GM23338 (cell line): ENCODE results near the gene MFRP. TPM values are rescaled to one million over a fixed set of nuclear protein-coding genes. Genes with fewer than 3 reads are reported as not detected.

Experiments used
- ATAC-seq: fragments of 200-7000 bp; cut with Tn5 transposase; 3 replicates; pipeline ENCODE4 v1.9.1; 2020
- DNase-seq: peaks from one replicate; pipeline ENCODE4 v3.0.0-alpha.2; 2015; ENCODE audit warnings: low spot score
- H2AFZ ChIP-seq: fragments of 200-600 bp; sonication (generic); 2 replicates; pipeline ENCODE4 v1.8.0; 2016; ENCODE audit warnings: antibody characterized with exemption, mild to moderate bottlenecking, moderate library complexity
- H3F3A ChIP-seq: fragments of 200-600 bp; sonication (generic); replicated peaks from 2 replicates; pipeline ENCODE4 v1.8.0; 2017; ENCODE audit warnings: antibody characterized with exemption, mixed run types, low read depth
- H3K27ac ChIP-seq: fragments of 200-600 bp; sonication (generic); 2 replicates; pipeline ENCODE4 v1.6.1; 2016; ENCODE audit warnings: low read depth
- H3K27me3 ChIP-seq: fragments of 200-600 bp; sonication (generic); 2 replicates; pipeline ENCODE4 v1.8.0; 2016; ENCODE audit warnings: mild to moderate bottlenecking, mixed run types, moderate library complexity; ENCODE audit not compliant: insufficient read depth
- H3K36me3 ChIP-seq: fragments of 200-600 bp; sonication (generic); 2 replicates; pipeline ENCODE4 v1.8.0; 2016; ENCODE audit warnings: mild to moderate bottlenecking; ENCODE audit not compliant: insufficient read depth
- H3K4me1 ChIP-seq: fragments of 200-600 bp; sonication (generic); 2 replicates; pipeline ENCODE4 v1.8.0; 2016; ENCODE audit warnings: mild to moderate bottlenecking, moderate library complexity; ENCODE audit not compliant: insufficient read depth
- H3K4me2 ChIP-seq: fragments of 200-600 bp; sonication (generic); 2 replicates; pipeline ENCODE4 v1.7.1; 2017; ENCODE audit warnings: mixed run types
- H3K4me3 ChIP-seq: fragments of 200-600 bp; sonication (generic); 2 replicates; pipeline ENCODE4 v1.6.1; 2016; ENCODE audit warnings: mixed run types
- H3K79me2 ChIP-seq: fragments of 200-600 bp; sonication (generic); replicated peaks from 2 replicates; pipeline ENCODE4 v1.8.0; 2017; ENCODE audit warnings: mild to moderate bottlenecking; ENCODE audit not compliant: insufficient read depth
- H3K9me2 ChIP-seq: fragments of 200-600 bp; sonication (generic); 2 replicates; pipeline ENCODE4 v1.8.0; 2017; ENCODE audit not compliant: insufficient read depth
- H4K20me1 ChIP-seq: fragments of 200-600 bp; sonication (generic); replicated peaks from 2 replicates; pipeline ENCODE4 v1.8.0; 2017; ENCODE audit warnings: mild to moderate bottlenecking; ENCODE audit not compliant: insufficient read depth
- H3K27ac Mint-ChIP-seq: 2 replicates; pipeline ENCODE4 v1.8.0; 2020; ENCODE audit warnings: inconsistent platforms, mild to moderate bottlenecking, moderate library complexity, mixed read lengths
- H3K27me3 Mint-ChIP-seq: 3 replicates; pipeline ENCODE4 v1.8.0; 2022; ENCODE audit warnings: low read depth, mild to moderate bottlenecking, moderate library complexity, mixed read lengths, inconsistent platforms; ENCODE audit not compliant: insufficient read depth, poor library complexity
- H3K36me3 Mint-ChIP-seq: 3 replicates; pipeline ENCODE4 v1.8.0; 2021; ENCODE audit warnings: low read depth, mild to moderate bottlenecking, inconsistent platforms, moderate library complexity, mixed read lengths
- H3K4me1 Mint-ChIP-seq: 3 replicates; pipeline ENCODE4 v1.8.0; 2020; ENCODE audit warnings: mild to moderate bottlenecking, inconsistent platforms, mixed read lengths
- H3K4me3 Mint-ChIP-seq: 3 replicates; pipeline ENCODE4 v1.8.0; 2021; ENCODE audit warnings: moderate library complexity, mild to moderate bottlenecking, inconsistent platforms, mixed read lengths
- H3K9me3 Mint-ChIP-seq: 3 replicates; pipeline ENCODE4 v1.8.0; 2020; ENCODE audit warnings: moderate library complexity, mild to moderate bottlenecking, inconsistent platforms, mixed read lengths
- CREB1 ChIP-seq: fragments of 250-450 bp; sonication (Bioruptor Pico); IDR thresholded peaks from 2 replicates; pipeline ENCODE4 v1.5.0; 2020; ENCODE audit warnings: low read depth, mild to moderate bottlenecking, moderate library complexity
- CTCF ChIP-seq, 2 experiments: fragments of 200-600 bp in 1 of 2; sonication (generic) in 1 of 2; conservative IDR thresholded peaks; 2 replicates each; pipeline versions ENCODE4 v1.5.1 to v1.6.1; 2016 to 2017; ENCODE audit warnings: antibody characterized with exemption in 2 of 2, low read depth in 2 of 2, mild to moderate bottlenecking in 2 of 2, moderate library complexity in 1 of 2
- EZH2 ChIP-seq: fragments of 200-600 bp; sonication (generic); IDR thresholded peaks from one replicate; pipeline ENCODE4 v1.8.0; 2017; ENCODE audit warnings: antibody characterized with exemption, mild to moderate bottlenecking, low read depth; ENCODE audit not compliant: unreplicated experiment
- EZH2phosphoT487 ChIP-seq: fragments of 200-600 bp; sonication (generic); IDR thresholded peaks from one replicate; pipeline ENCODE4 v1.8.1; 2018; ENCODE audit warnings: antibody characterized with exemption; ENCODE audit not compliant: unreplicated experiment
- NANOG ChIP-seq: IDR thresholded peaks from 2 replicates; pipeline ENCODE4 v1.6.1; 2016; ENCODE audit warnings: antibody characterized with exemption, borderline replicate concordance
- POLR2AphosphoS5 ChIP-seq: IDR thresholded peaks from 2 replicates; pipeline ENCODE4 v1.6.1; 2016; ENCODE audit warnings: antibody characterized with exemption, low read depth
- STAT1 ChIP-seq: IDR thresholded peaks from one replicate; pipeline ENCODE4 v1.6.1; 2016; ENCODE audit warnings: antibody characterized with exemption; ENCODE audit not compliant: unreplicated experiment
- ZNF331 ChIP-seq: fragments of 250-450 bp; sonication (Bioruptor Pico); IDR thresholded peaks from 2 replicates; pipeline ENCODE4 v1.5.0; 2020; ENCODE audit warnings: low read depth, mild to moderate bottlenecking, moderate library complexity
- ZNF462 ChIP-seq: fragments of 250-450 bp; sonication (Bioruptor Pico); IDR thresholded peaks from 2 replicates; pipeline ENCODE4 v1.5.0; 2020; ENCODE audit warnings: mild to moderate bottlenecking, moderate library complexity
- polyA plus RNA-seq: library from polyadenylated mRNA; unstranded; fragments of >200 nt; fragmentation: Nextera tagmentation; extraction: Ambion mirVana; gene quantifications from 2 replicates; pipeline ENCODE4 v1.2.1, GENCODE V29; 2016
- total RNA-seq: library from RNA; depleted of rRNA; stranded (reverse); fragments of >200 nt; shearing (Covaris generic); gene quantifications from 2 replicates; pipeline ENCODE4 v1.2.3, GENCODE V29; 2014
- TF ChIP-seq, protein P1 (sequence below): IDR thresholded peaks from 2 replicates; pipeline ENCODE4 v1.6.1; 2016; ENCODE audit warnings: antibody characterized with exemption

MFRP gene
- total and polyA plus RNA-seq, 2 experiments from 2014 or later, result 0.03 TPM; not detected in 1

DNA sequence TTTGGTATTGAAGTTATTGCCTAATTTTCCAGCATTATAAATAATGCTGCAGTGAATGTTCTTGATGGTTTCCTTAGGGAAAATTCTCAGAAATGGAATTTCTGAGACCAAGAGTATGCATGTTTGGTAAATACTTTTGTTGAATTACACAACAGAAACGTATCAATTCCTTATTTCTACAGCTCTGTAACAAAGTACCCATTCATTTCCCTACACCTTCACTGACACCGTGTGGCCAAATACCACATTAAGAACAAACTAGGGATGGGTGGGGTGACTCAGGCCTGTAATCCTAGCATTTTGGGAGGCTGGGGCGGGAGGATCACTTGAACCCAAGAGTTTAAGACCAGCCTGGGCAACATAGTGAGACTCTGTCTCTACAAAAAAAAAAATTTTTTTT is 51.3 kb downstream of the MFRP start:
- Mint-ChIP-seq H3K36me3 (peaks cover 54% of the 10 kb centered on the region), H3K27me3 (no peaks in the 10 kb centered on the region), H3K4me3 (no peak overlapping the region), H3K4me1 (no peaks in the 10 kb centered on the region), H3K9me3 (no peaks in the 10 kb centered on the region), H3K27ac (no peak overlapping the region)
- no peak overlapping the region for H3K27ac ChIP-seq
- DNase-seq, result no peak
- H3K4me3 ChIP-seq, result no peak overlapping the region
- H3F3A ChIP-seq, result peaks cover 6% of the 10 kb centered on the region; the same call in 1 of the 2 replicates
- no peak for TF ChIP-seq EZH2
- peak in 1 of 2 experiments; percentile 38; a peak in 2 of 4 replicates for TF ChIP-seq CTCF (conservative IDR thresholded peaks at IDR 0.05; ENCODE audit: low read depth in 2 of 2)
- H3K36me3 ChIP-seq, result peaks cover 40% of the 10 kb centered on the region
- H3K27me3 ChIP-seq, result no peaks in the 10 kb centered on the region
- H3K79me2 ChIP-seq, result 0 out of 2 replicates have a peak, but pooled peaks cover 6% of the 10 kb centered on the region
- no peaks in the 10 kb centered on the region for H3K4me1 ChIP-seq
- no peak overlapping the region for H3K4me2 ChIP-seq
- no peaks in the 10 kb centered on the region; the same call in none of the 2 replicates for H4K20me1 ChIP-seq
- H2AFZ ChIP-seq, result no peak overlapping the region
- no peak for ATAC-seq
- H3K9me2 ChIP-seq, result no peaks in the 10 kb centered on the region

GRCh38 chr11:119293461-119293860 is 53.0 kb downstream of the MFRP start:
- 0 out of 2 replicates have a peak, but pooled peaks cover 6% of the 10 kb centered on the region for H3K79me2 ChIP-seq
- no peaks in the 10 kb centered on the region for H3K27me3 ChIP-seq
- Mint-ChIP-seq H3K36me3 (peaks cover 48% of the 10 kb centered on the region), H3K27me3 (peaks cover under 1% of the 10 kb centered on the region), H3K4me3 (no peak overlapping the region), H3K27ac (no peak overlapping the region), H3K9me3 (no peaks in the 10 kb centered on the region), H3K4me1 (no peaks in the 10 kb centered on the region)
- H3F3A ChIP-seq, result peaks cover 6% of the 10 kb centered on the region; the same call in 1 of the 2 replicates
- H3K36me3 ChIP-seq, result peaks cover 32% of the 10 kb centered on the region
- ATAC-seq, result no peak
- no peak overlapping the region for H3K27ac ChIP-seq
- H2AFZ ChIP-seq, result no peak overlapping the region
- H3K9me2 ChIP-seq, result no peaks in the 10 kb centered on the region
- H3K4me2 ChIP-seq, result no peak overlapping the region
- no peaks in the 10 kb centered on the region; the same call in none of the 2 replicates for H4K20me1 ChIP-seq
- no peak overlapping the region for H3K4me3 ChIP-seq
- no peak for DNase-seq
- no peaks in the 10 kb centered on the region for H3K4me1 ChIP-seq
- no peak for TF ChIP-seq EZH2phosphoT487
- TF ChIP-seq NANOG, result no peak
- TF ChIP-seq ZNF462 (CRISPR knock-in tag), result no peak
- no peak for TF ChIP-seq EZH2
- TF ChIP-seq STAT1, result no peak
- TF ChIP-seq CREB1, result no peak
- TF ChIP-seq ZNF331 (CRISPR knock-in tag), result no peak
- no peak for TF ChIP-seq CTCF (conservative IDR thresholded peaks at IDR 0.05; ENCODE audit: low read depth in 2 of 2)
- TF ChIP-seq, protein P1, sequence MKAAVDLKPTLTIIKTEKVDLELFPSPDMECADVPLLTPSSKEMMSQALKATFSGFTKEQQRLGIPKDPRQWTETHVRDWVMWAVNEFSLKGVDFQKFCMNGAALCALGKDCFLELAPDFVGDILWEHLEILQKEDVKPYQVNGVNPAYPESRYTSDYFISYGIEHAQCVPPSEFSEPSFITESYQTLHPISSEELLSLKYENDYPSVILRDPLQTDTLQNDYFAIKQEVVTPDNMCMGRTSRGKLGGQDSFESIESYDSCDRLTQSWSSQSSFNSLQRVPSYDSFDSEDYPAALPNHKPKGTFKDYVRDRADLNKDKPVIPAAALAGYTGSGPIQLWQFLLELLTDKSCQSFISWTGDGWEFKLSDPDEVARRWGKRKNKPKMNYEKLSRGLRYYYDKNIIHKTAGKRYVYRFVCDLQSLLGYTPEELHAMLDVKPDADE, result no peak
- TF ChIP-seq POLR2AphosphoS5, result no peak
